ENCODE data around the gene PGAP2. TPM values are rescaled to one million over a fixed set of nuclear protein-coding genes. Genes with fewer than 3 reads are reported as not detected.

Gene PGAP2
- total and polyA plus RNA-seq, 2 of the 13 experiments (the other 11 are each of a cell fraction or from before 2014, with no cell fraction given) = 21.5 to 47.8 TPM

- BruUV-seq (replicated peaks) = no TSS peak
- POLR2A ChIA-PET = interaction anchor here (1.0 to 1.3 kb wide), 4 partner anchors 31 to 109 kb away, joined by 3 to 8 read pairs (median 4); partner anchors contain the start of gene PGAP2
- WGBS (ENCODE audit: low lambda C conversion rate) = 38% methylated on average over 10 of the region's 10 CpGs
- TF ChIP-seq ZNF776 (CRISPR knock-in tag; IDR thresholded peaks at IDR 0.05) (no peak), ZFAT (CRISPR knock-in tag; conservative IDR thresholded peaks at IDR 0.05) (no peak), ZNF124 (CRISPR knock-in tag; IDR thresholded peaks at IDR 0.05) (no peak), FOXK1 (CRISPR knock-in tag; IDR thresholded peaks at IDR 0.05; ENCODE audit: borderline replicate concordance, low read depth) (no peak), CBX1 (IDR thresholded peaks at IDR 0.05; ENCODE audit: low read depth) (no peak), ZNF205 (CRISPR knock-in tag; IDR thresholded peaks at IDR 0.05) (peak; percentile 76; the same call in 1 of the 2 replicates), ZNF24 (IDR thresholded peaks at IDR 0.05) (peak; percentile 74; the same call in 1 of the 2 replicates), PRMT3 (CRISPR knock-in tag; IDR thresholded peaks at IDR 0.05; ENCODE audit: borderline replicate concordance, low read depth) (no peak), DNMT3B (CRISPR knock-in tag; conservative IDR thresholded peaks at IDR 0.05) (no peak), ZNF331 (CRISPR knock-in tag; IDR thresholded peaks at IDR 0.05) (no peak), SMC3 (IDR thresholded peaks at IDR 0.05; ENCODE audit: low read length) (peak; percentile 84), ATF6 (CRISPR knock-in tag; conservative IDR thresholded peaks at IDR 0.05) (no peak), GATAD2A (CRISPR knock-in tag; IDR thresholded peaks at IDR 0.05) (no peak), ZNF256 (CRISPR knock-in tag; conservative IDR thresholded peaks at IDR 0.05) (no peak), STAG1 (CRISPR knock-in tag; IDR thresholded peaks at IDR 0.05) (peak; percentile 69), ZNF44 (CRISPR knock-in tag; IDR thresholded peaks at IDR 0.05) (no peak), CEBPG (CRISPR knock-in tag; IDR thresholded peaks at IDR 0.05) (0 out of 2 replicates have a peak, but pooled peaks have one; percentile 20), ZUFSP (CRISPR knock-in tag; IDR thresholded peaks at IDR 0.05; ENCODE audit: borderline replicate concordance) (no peak), SOX6 (IDR thresholded peaks at IDR 0.05) (no peak), SOX6 (CRISPR knock-in tag; IDR thresholded peaks at IDR 0.05) (no peak), CERS6 (CRISPR knock-in tag; IDR thresholded peaks at IDR 0.05) (no peak), SAP130 (CRISPR knock-in tag; IDR thresholded peaks at IDR 0.05; ENCODE audit: low read depth) (0 out of 2 replicates have a peak, but pooled peaks have one; percentile 13), ZNF430 (CRISPR knock-in tag; IDR thresholded peaks at IDR 0.05) (no peak), ZNF180 (CRISPR knock-in tag; IDR thresholded peaks at IDR 0.05; ENCODE audit: borderline replicate concordance, low read depth) (no peak)
Observed at GRCh38 chr11:3849297-3849874, 41.0 kb downstream of the PGAP2 start.

More at GRCh38 chr11:3849297-3849874, 41.0 kb downstream of the PGAP2 start:
- Histone ChIP-seq H3K4me3 (replicated peaks in 1 of 3; ENCODE audit: insufficient read depth in 1 of 3, low read depth in 2 of 3, low read length in 3 of 3) (no peak overlapping the region), H3K9me3 (ENCODE audit: low read length) (no peaks in the 10 kb centered on the region), H3K36me3 (replicated peaks in 1 of 2; ENCODE audit: control insufficient read depth in 1 of 2, insufficient read depth in 2 of 2, low read length in 2 of 2) (no peaks in the 10 kb centered on the region), H3K27ac (ENCODE audit: extremely low read length, insufficient read depth, low read length) (no peak overlapping the region), H3K27me3 (ENCODE audit: control insufficient read depth in 1 of 2, insufficient read depth in 2 of 2, low read length in 2 of 2) (no peaks in the 10 kb centered on the region), H3K4me1 (ENCODE audit: insufficient read depth, low read length) (peaks cover 28% of the 10 kb centered on the region), H4K20me1 (ENCODE audit: insufficient read depth, low read length) (no peaks in the 10 kb centered on the region), H2AFZ (ENCODE audit: low read length) (no peak overlapping the region), H3K9ac (ENCODE audit: insufficient read depth, low read depth, low read length) (no peak overlapping the region), H3K79me2 (ENCODE audit: insufficient read depth, low read length) (no peaks in the 10 kb centered on the region), H3K4me2 (ENCODE audit: low read depth, low read length) (peak overlapping the region; percentile 13; the same call in 1 of the 2 replicates)
- in situ Hi-C loops (cut with HindIII; ENCODE audit: extremely low pct_ligation_motif_present, low pct_unique_long_range_greater_than_20kb) = loop anchor here (5.0 kb wide), 1 partner anchor 223 kb away; no protein-coding TSS in a partner anchor
- peak; percentile 41 for DNase-seq (ENCODE audit: low spot score)
- intact Hi-C loops (cut with micrococcal nuclease; ENCODE audit: unreplicated experiment) = loop anchor here (1.0 kb wide), 1 partner anchor 223 kb away; no protein-coding TSS in a partner anchor
- FAIRE-seq = peak; percentile 92
- CTCF ChIA-PET (ENCODE audit: low intra/inter-chr PET ratio, low total read pairs) = interaction anchor here (4.5 kb wide), 1 partner anchor 224 kb away, joined by 28 read pairs; no protein-coding TSS in a partner anchor
- ATAC-seq = peak; percentile 86

All from HepG2 (cell line).